Activated CD4-positive, CD25-positive, alpha-beta regulatory T cell treated with anti-CD3 and anti-CD28 coated beads, Interleukin-2, amount 50 U/mL, for 16 hours (primary cell): Measurements from ENCODE around the gene GUCA2B.

Source experiments
- DNase-seq: peaks from one replicate; pipeline ENCODE4 v3.0.0-alpha.2; 2020; ENCODE audit warnings: low read depth, low spot score

The GUCA2B gene

GRCh38 chr1:42165511-42166210 is 12.5 kb downstream of the GUCA2B start:
- no peak for DNase-seq

- no peak for DNase-seq
Measured at GRCh38 chr1:42167611-42168390, 14.6 kb downstream of the GUCA2B start.

- no peak for DNase-seq
Measured at GRCh38 chr1:42168391-42168670, 15.1 kb downstream of the GUCA2B start.

GRCh38 chr1:42168763-42169162 is 15.6 kb downstream of the GUCA2B start:
- DNase-seq: no peak

GRCh38 chr1:42170779-42171621 is 17.8 kb downstream of the GUCA2B start:
- DNase-seq: no peak

- no peak for DNase-seq
Measured at GRCh38 chr1:42171679-42172266, 18.6 kb downstream of the GUCA2B start.

- DNase-seq: no peak
Measured at GRCh38 chr1:42172381-42173133, 19.3 kb downstream of the GUCA2B start.

GRCh38 chr1:42173155-42173933 is 20.1 kb downstream of the GUCA2B start:
- peak; percentile 48 for DNase-seq

GRCh38 chr1:42173961-42174735 is 20.9 kb downstream of the GUCA2B start:
- no peak for DNase-seq

- DNase-seq: no peak
Measured at GRCh38 chr1:42175314-42176054, 22.3 kb downstream of the GUCA2B start.

- DNase-seq: no peak
Measured at GRCh38 chr1:42176902-42177519, 23.8 kb downstream of the GUCA2B start.

GRCh38 chr1:42177541-42177981 is 24.4 kb downstream of the GUCA2B start:
- DNase-seq: no peak

GRCh38 chr1:42178249-42178648 is 25.0 kb downstream of the GUCA2B start:
- no peak for DNase-seq

- no peak for DNase-seq
Measured at GRCh38 chr1:42179275-42179674, 26.1 kb downstream of the GUCA2B start.

- no peak for DNase-seq
Measured at GRCh38 chr1:42179900-42180329, 26.7 kb downstream of the GUCA2B start.

- DNase-seq: no peak
Measured at GRCh38 chr1:42181687-42182086, 28.5 kb downstream of the GUCA2B start.

GRCh38 chr1:42183210-42183956 is 30.2 kb downstream of the GUCA2B start:
- no peak for DNase-seq

- DNase-seq: no peak
Measured at GRCh38 chr1:42183957-42184268, 30.7 kb downstream of the GUCA2B start.
